Colonic mucosa (tissue), 4 donors: ENCODE data around the gene PTGFRN. TPM values are rescaled to one million over a fixed set of nuclear protein-coding genes. Genes with fewer than 3 reads are reported as not detected.

Experiments used
- DNase-seq: peaks from one replicate; pipeline ENCODE4 v3.0.0-alpha.2; 2020
- H3K27ac ChIP-seq: fragments of 200-600 bp; one replicate; pipeline ENCODE4 v1.8.0; 2021
- H3K27me3 ChIP-seq: fragments of 200-600 bp; one replicate; pipeline ENCODE4 v1.8.0; 2021
- H3K36me3 ChIP-seq: fragments of 200-600 bp; one replicate; pipeline ENCODE4 v1.8.0; 2021
- H3K4me1 ChIP-seq: fragments of 200-600 bp; one replicate; pipeline ENCODE4 v1.8.0; 2021; ENCODE audit warnings: mild to moderate bottlenecking
- H3K4me3 ChIP-seq: fragments of 200-600 bp; one replicate; pipeline ENCODE4 v1.8.0; 2021
- H3K9ac ChIP-seq, 2 donors: one replicate each; pipeline ENCODE4 v1.7.0; 2013; ENCODE audit warnings: control low read depth in 2 of 2, low read depth in 2 of 2, low read length in 2 of 2
- H3K9me3 ChIP-seq: fragments of 200-600 bp; one replicate; pipeline ENCODE4 v1.8.0; 2021
- CTCF ChIP-seq: fragments of 200-600 bp; IDR thresholded peaks from one replicate; pipeline ENCODE4 v1.8.0; 2022; ENCODE audit warnings: antibody characterized with exemption, mild to moderate bottlenecking
- intact Hi-C: fragments of 100-400 bp; cut with DNase I; formaldehyde crosslinking; loops from one replicate; pipeline ENCODE4 v1.14.1; 2022
- total RNA-seq, 2 donors: library from RNA; stranded (reverse); fragmentation: NEBNext Ultra II Directional in 1 of 2; extraction: Animal tissue kit (Norgen Biotek cat#: 25700) in 1 of 2; gene quantifications; one replicate each; pipeline ENCODE4 v1.2.1, GENCODE V29; 2021
- donor health status: healthy.
- donor health status: DM: no; HTN: no; CAD: no.
- donor health status: DM: no; HTN: no; CAD: no.

PTGFRN gene
- total RNA-seq, 2 donors from 2014 or later = 94.9 TPM

- no peak overlapping the region for H3K4me3 ChIP-seq
- no peak for TF ChIP-seq CTCF
- peaks cover 7% of the 10 kb centered on the region for H3K4me1 ChIP-seq
- intact Hi-C loops = loop anchor here (10.0 kb wide), 2 partner anchors 68 to 72 kb away; no protein-coding TSS in a partner anchor
- no peaks in the 10 kb centered on the region for H3K9me3 ChIP-seq
- no peaks in the 10 kb centered on the region for H3K36me3 ChIP-seq
- peak; percentile 72 for DNase-seq
- H3K27ac ChIP-seq = peak overlapping the region; percentile 19
- H3K9ac ChIP-seq = peak overlapping the region in 1 of 2 donors; percentile 27
- no peaks in the 10 kb centered on the region for H3K27me3 ChIP-seq
Observed at GRCh38 chr1:116982319-116983004, 72.7 kb downstream of the PTGFRN start.

DNA sequence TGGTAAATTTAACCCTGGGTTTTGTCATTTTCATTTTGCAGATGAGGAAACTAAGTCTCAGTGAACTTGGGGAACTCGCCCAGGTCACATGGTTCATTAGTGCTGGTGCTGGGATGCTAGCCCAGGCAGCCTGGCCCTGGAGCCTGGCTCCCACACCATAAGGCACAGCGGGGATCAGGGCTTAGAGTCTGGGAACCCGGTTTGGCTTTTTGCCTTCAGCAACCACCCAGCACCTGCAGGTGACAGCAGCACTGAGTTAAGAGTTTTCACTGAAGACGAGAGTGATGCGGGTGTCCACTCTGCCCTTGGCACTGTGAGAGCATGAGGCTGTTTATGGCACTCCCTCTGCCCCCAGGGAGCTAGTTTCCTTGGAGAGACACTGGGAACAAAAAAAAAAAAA, 73.4 kb downstream of the PTGFRN start:
- intact Hi-C loops = loop anchor here (10.0 kb wide), 2 partner anchors 68 to 72 kb away; no protein-coding TSS in a partner anchor
- Histone ChIP-seq H3K27me3 (no peaks in the 10 kb centered on the region), H3K9ac (peak overlapping the region in 1 of 2 donors; percentile 35), H3K4me1 (peaks cover 7% of the 10 kb centered on the region), H3K36me3 (no peaks in the 10 kb centered on the region), H3K27ac (no peak overlapping the region), H3K4me3 (no peak overlapping the region), H3K9me3 (no peaks in the 10 kb centered on the region)
- no peak for TF ChIP-seq CTCF
- no peak for DNase-seq

DNA sequence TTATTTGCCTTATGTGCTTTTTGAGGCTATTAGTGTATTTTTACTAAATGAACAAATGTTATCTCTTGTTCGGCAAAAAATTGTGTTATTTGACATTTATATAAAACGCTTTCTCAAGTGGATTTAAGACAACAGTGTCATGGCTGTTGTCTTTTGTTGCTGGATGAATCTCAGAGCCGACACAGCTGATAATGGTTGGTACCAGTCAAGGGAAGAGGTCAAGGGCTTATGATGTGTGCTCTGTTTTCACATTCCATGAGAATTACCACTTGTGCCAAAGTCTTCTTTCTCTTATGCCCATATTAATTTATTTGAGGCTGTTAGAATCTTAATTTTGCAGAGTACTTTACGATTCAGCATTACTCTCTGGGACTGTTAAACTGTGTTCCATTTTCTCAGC, 74.0 kb downstream of the PTGFRN start:
- no peak for TF ChIP-seq CTCF
- no peaks in the 10 kb centered on the region for H3K36me3 ChIP-seq
- peaks cover 7% of the 10 kb centered on the region for H3K4me1 ChIP-seq
- no peak overlapping the region for H3K4me3 ChIP-seq
- no peaks in the 10 kb centered on the region for H3K9me3 ChIP-seq
- H3K9ac ChIP-seq = no peak overlapping the region
- H3K27me3 ChIP-seq = no peaks in the 10 kb centered on the region
- intact Hi-C loops = loop anchor here (10.0 kb wide), 2 partner anchors 69 to 71 kb away; no protein-coding TSS in a partner anchor
- DNase-seq = no peak
- H3K27ac ChIP-seq = peak overlapping the region; percentile 50

GRCh38 chr1:116984406-116985160, 74.9 kb downstream of the PTGFRN start:
- Histone ChIP-seq H3K27me3 (no peaks in the 10 kb centered on the region), H3K4me1 (peaks cover 7% of the 10 kb centered on the region), H3K4me3 (no peak overlapping the region), H3K27ac (peak overlapping the region; percentile 50), H3K9ac (no peak overlapping the region), H3K36me3 (no peaks in the 10 kb centered on the region), H3K9me3 (no peaks in the 10 kb centered on the region)
- intact Hi-C loops = loop anchor here (10.0 kb wide), 2 partner anchors 70 kb away; no protein-coding TSS in a partner anchor
- no peak for TF ChIP-seq CTCF
- DNase-seq = no peak

DNA sequence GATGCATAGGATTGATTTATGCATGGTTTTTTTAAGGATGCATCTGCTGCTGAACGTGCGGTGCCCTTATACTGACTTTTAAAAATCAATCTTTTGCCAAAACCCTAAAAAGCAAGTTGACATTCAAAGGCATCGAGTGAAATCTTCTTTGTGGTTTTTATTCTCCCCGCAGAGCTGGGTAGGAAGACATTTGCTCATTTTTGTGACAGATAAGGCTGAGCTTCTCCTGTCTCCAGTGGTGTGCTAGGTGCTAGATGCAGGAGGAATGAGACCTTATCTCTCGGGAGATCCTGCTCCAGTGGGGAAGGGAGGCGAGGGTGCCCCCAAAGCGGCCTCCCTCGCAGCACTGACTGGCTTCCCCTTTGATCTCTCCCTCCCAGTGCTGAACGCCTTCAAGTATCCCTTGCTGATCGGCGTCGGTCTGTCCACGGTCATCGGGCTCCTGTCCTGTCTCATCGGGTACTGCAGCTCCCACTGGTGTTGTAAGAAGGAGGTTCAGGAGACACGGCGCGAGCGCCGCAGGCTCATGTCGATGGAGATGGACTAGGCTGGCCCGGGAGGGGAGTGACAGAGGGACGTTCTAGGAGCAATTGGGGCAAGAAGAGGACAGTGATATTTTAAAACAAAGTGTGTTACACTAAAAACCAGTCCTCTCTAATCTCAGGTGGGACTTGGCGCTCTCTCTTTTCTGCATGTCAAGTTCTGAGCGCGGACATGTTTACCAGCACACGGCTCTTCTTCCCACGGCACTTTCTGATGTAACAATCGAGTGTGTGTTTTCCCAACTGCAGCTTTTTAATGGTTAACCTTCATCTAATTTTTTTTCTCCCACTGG, 76.9 kb downstream of the PTGFRN start:
- Histone ChIP-seq H3K4me1 (peaks cover 7% of the 10 kb centered on the region), H3K9me3 (no peaks in the 10 kb centered on the region), H3K4me3 (no peak overlapping the region), H3K36me3 (no peaks in the 10 kb centered on the region), H3K27ac (no peak overlapping the region), H3K27me3 (no peaks in the 10 kb centered on the region), H3K9ac (no peak overlapping the region)
- no peak for TF ChIP-seq CTCF
- intact Hi-C loops = loop anchor here (10.0 kb wide), 2 partner anchors 68 to 72 kb away; no protein-coding TSS in a partner anchor
- DNase-seq = peak; percentile 25
